Kidney (tissue), 14 donors: Measurements from ENCODE around the gene ESRRG. TPM values are rescaled to one million over a fixed set of nuclear protein-coding genes. Genes with fewer than 3 reads are reported as not detected.

Experiments used
- DNase-seq, 5 donors: peaks; one replicate each; pipeline ENCODE4 v3.0.0-alpha.2; 2013 to 2020
- FAIRE-seq: peaks from 2 replicates; lab custom pipeline; 2012; peaks lifted over from hg19 to GRCh38; lab: Jason Lieb, UNC
- H3K27ac ChIP-seq, 2 donors: one replicate each; pipeline ENCODE4 v1.7.0; 2013; ENCODE audit warnings: low read depth in 2 of 2, low read length in 2 of 2, inconsistent platforms in 1 of 2
- H3K27me3 ChIP-seq: one replicate; pipeline ENCODE4 v1.7.1; 2013; ENCODE audit warnings: low read length, inconsistent platforms; ENCODE audit not compliant: control insufficient read depth, insufficient read depth
- H3K36me3 ChIP-seq, 3 donors: one replicate each; pipeline versions ENCODE4 v1.7.0 to v1.7.1; 2013; ENCODE audit warnings: low read length in 3 of 3, control low read depth in 1 of 3, inconsistent platforms in 1 of 3; ENCODE audit not compliant: insufficient read depth in 3 of 3, control insufficient read depth in 2 of 3
- H3K4me1 ChIP-seq, 3 donors: one replicate each; pipeline versions ENCODE4 v1.7.0 to v1.7.1; 2013; ENCODE audit warnings: low read length in 3 of 3, inconsistent platforms in 1 of 3, low read depth in 1 of 3; ENCODE audit not compliant: control insufficient read depth in 2 of 3, insufficient read depth in 2 of 3
- H3K4me3 ChIP-seq, 3 donors: one replicate each; pipeline versions ENCODE4 v1.7.0 to v1.8.1; 2013; ENCODE audit warnings: low read length in 3 of 3, control low read depth in 1 of 3, inconsistent platforms in 1 of 3
- H3K9ac ChIP-seq, 3 donors: one replicate each; pipeline versions ENCODE4 v1.7.0 to v1.7.1; 2013; ENCODE audit warnings: low read length in 3 of 3, control low read depth in 1 of 3, inconsistent platforms in 1 of 3
- H3K9me3 ChIP-seq, 3 donors: one replicate each; pipeline versions ENCODE4 v1.7.0 to v1.7.1; 2013; ENCODE audit warnings: low read length in 3 of 3, control low read depth in 1 of 3, inconsistent platforms in 1 of 3; ENCODE audit not compliant: control insufficient read depth in 2 of 3, insufficient read depth in 1 of 3
- CTCF ChIP-seq: IDR thresholded peaks from 3 replicates; pipeline ENCODE4 v1.5.1; 2012; ENCODE audit warnings: mild to moderate bottlenecking, moderate library complexity, borderline replicate concordance; ENCODE audit not compliant: insufficient read depth; ENCODE audit errors: extremely low read depth
- intact Hi-C: fragments of 100-400 bp; cut with DNase I; formaldehyde crosslinking; loops from one replicate; pipeline ENCODE4 v1.11.1; 2022
- polyA plus RNA-seq: library from polyadenylated mRNA; stranded (reverse); fragments of 350-450 nt; fragmentation: Illumina TruSeq; extraction: RNeasy Lipid Tissue Mini Kit (QIAGEN cat#74804); gene quantifications from one replicate; pipeline ENCODE4 v1.2.3, GENCODE V29; 2014; ENCODE audit warnings: low read depth, low replicate concordance; ENCODE audit not compliant: insufficient read depth
- total RNA-seq: library from RNA; stranded (reverse); fragmentation: NEBNext Ultra II Directional; extraction: Animal tissue kit (Norgen Biotek cat#: 25700); gene quantifications from one replicate; pipeline ENCODE4 v1.2.1, GENCODE V29; 2021
- donor health status: control.
- donor health status: control.
- donor health status: control.
- donor health status: control.
- donor health status: control.
- donor health status: DM: yes; HTN: yes; CAD: no.
- donor health status: Normal renal cell carcinoma (clear cell type).

The ESRRG gene
- total and polyA plus RNA-seq, 2 donors from 2014 or later = 11.9 to 25.3 TPM

- Histone ChIP-seq H3K27ac (no peak overlapping the region), H3K4me1 (no peaks in the 10 kb centered on the region), H3K9ac (no peak overlapping the region), H3K9me3 (no peaks in the 10 kb centered on the region), H3K36me3 (no peaks in the 10 kb centered on the region), H3K27me3 (no peaks in the 10 kb centered on the region), H3K4me3 (no peak overlapping the region)
- intact Hi-C loops = no loop called here
- peak in 2 of 5 donors; percentile 6 to 21 for DNase-seq
- FAIRE-seq = no peak
- no peak for TF ChIP-seq CTCF
These were observed 173.4 kb downstream of the ESRRG start for GRCh38 chr1:216549796-216550195.

GRCh38 chr1:216542741-216543140 lies 180.5 kb downstream of the ESRRG start:
- intact Hi-C loops = no loop called here
- no peaks in the 10 kb centered on the region for H3K27me3 ChIP-seq
- no peaks in the 10 kb centered on the region for H3K9me3 ChIP-seq
- no peak overlapping the region for H3K27ac ChIP-seq
- H3K36me3 ChIP-seq = no peaks in the 10 kb centered on the region
- no peak for TF ChIP-seq CTCF
- DNase-seq (no peak), FAIRE-seq (no peak)
- no peak overlapping the region for H3K4me3 ChIP-seq
- no peaks in the 10 kb centered on the region for H3K4me1 ChIP-seq
- H3K9ac ChIP-seq = no peak overlapping the region

- Histone ChIP-seq H3K4me1 (no peaks in the 10 kb centered on the region), H3K9me3 (no peaks in the 10 kb centered on the region), H3K27ac (no peak overlapping the region), H3K27me3 (no peaks in the 10 kb centered on the region), H3K36me3 (no peaks in the 10 kb centered on the region), H3K4me3 (no peak overlapping the region), H3K9ac (no peak overlapping the region)
- intact Hi-C loops = no loop called here
- no peak for TF ChIP-seq CTCF
- no peak for DNase-seq
- no peak for FAIRE-seq
These were observed 181.0 kb downstream of the ESRRG start for GRCh38 chr1:216542263-216542662.

GRCh38 chr1:216535751-216536150 lies 187.5 kb downstream of the ESRRG start:
- Histone ChIP-seq H3K27me3 (no peaks in the 10 kb centered on the region), H3K9ac (no peak overlapping the region), H3K27ac (no peak overlapping the region), H3K4me3 (no peak overlapping the region), H3K36me3 (no peaks in the 10 kb centered on the region), H3K4me1 (no peaks in the 10 kb centered on the region), H3K9me3 (no peaks in the 10 kb centered on the region)
- intact Hi-C loops = no loop called here
- no peak for TF ChIP-seq CTCF
- DNase-seq (no peak), FAIRE-seq (no peak)
